Measurements from ENCODE around the gene DIAPH3. TPM values are rescaled to one million over a fixed set of nuclear protein-coding genes. Genes with fewer than 3 reads are reported as not detected.
"Not testable (repeated sequence)": the region's sequence is repeated elsewhere in the genome, so short reads cannot be mapped to it uniquely, and the experiment has no call there.

DIAPH3 gene
- polyA plus RNA-seq, 2 donors = 1.3 to 2.2 TPM

- WGBS, 2 donors = 95 to 96% methylated on average over 2 of the region's 2 CpGs
- H3K36me3 ChIP-seq (ENCODE audit: control insufficient read depth in 2 of 2, insufficient read depth in 2 of 2, low read length in 1 of 2); H3K27me3 ChIP-seq (ENCODE audit: control insufficient read depth in 1 of 2, insufficient read depth in 2 of 2, low read length in 2 of 2); H3K4me3 ChIP-seq (ENCODE audit: low read depth in 1 of 2, low read length in 2 of 2); H3K9me3 ChIP-seq (ENCODE audit: control insufficient read depth in 2 of 2, insufficient read depth in 1 of 2, low read depth in 1 of 2, low read length in 1 of 2); H3K27ac ChIP-seq (ENCODE audit: low read depth in 2 of 2, low read length in 1 of 2); H3K4me1 ChIP-seq (ENCODE audit: control insufficient read depth in 2 of 2, insufficient read depth in 2 of 2, low read length in 1 of 2): not testable (repeated sequence)
Observed at GRCh38 chr13:60083780-60084179, 79.9 kb downstream of the DIAPH3 start.

- Histone ChIP-seq H3K9me3 (ENCODE audit: control insufficient read depth in 2 of 2, insufficient read depth in 1 of 2, low read depth in 1 of 2, low read length in 1 of 2) (no peaks in the 10 kb centered on the region), H3K4me3 (ENCODE audit: low read depth in 1 of 2, low read length in 2 of 2) (no peak overlapping the region)
- 99 to 100% methylated on average over 1 of the region's 1 CpG for WGBS, 2 donors
Observed at GRCh38 chr13:60080850-60081249, 82.9 kb downstream of the DIAPH3 start.

GRCh38 chr13:60078226-60078625 is 85.5 kb downstream of the DIAPH3 start:
- 84 to 86% methylated on average over 1 of the region's 1 CpG for WGBS, 2 donors
- Histone ChIP-seq H3K9me3 (ENCODE audit: control insufficient read depth in 2 of 2, insufficient read depth in 1 of 2, low read depth in 1 of 2, low read length in 1 of 2) (no peaks in the 10 kb centered on the region), H3K4me3 (ENCODE audit: low read depth in 1 of 2, low read length in 2 of 2) (no peak overlapping the region), H3K4me1 (ENCODE audit: control insufficient read depth in 2 of 2, insufficient read depth in 2 of 2, low read length in 1 of 2) (no peaks in the 10 kb centered on the region), H3K27ac (ENCODE audit: low read depth in 2 of 2, low read length in 1 of 2) (no peak overlapping the region), H3K36me3 (ENCODE audit: control insufficient read depth in 2 of 2, insufficient read depth in 2 of 2, low read length in 1 of 2) (no peaks in the 10 kb centered on the region), H3K27me3 (ENCODE audit: control insufficient read depth in 1 of 2, insufficient read depth in 2 of 2, low read length in 2 of 2) (no peaks in the 10 kb centered on the region)

More at GRCh38 chr13:60080850-60081249, 82.9 kb downstream of the DIAPH3 start:
- Histone ChIP-seq H3K4me1 (ENCODE audit: control insufficient read depth in 2 of 2, insufficient read depth in 2 of 2, low read length in 1 of 2) (no peaks in the 10 kb centered on the region), H3K27ac (ENCODE audit: low read depth in 2 of 2, low read length in 1 of 2) (no peak overlapping the region), H3K27me3 (ENCODE audit: control insufficient read depth in 1 of 2, insufficient read depth in 2 of 2, low read length in 2 of 2) (no peaks in the 10 kb centered on the region), H3K36me3 (ENCODE audit: control insufficient read depth in 2 of 2, insufficient read depth in 2 of 2, low read length in 1 of 2) (no peaks in the 10 kb centered on the region)

GRCh38 chr13:60075850-60076249 is 87.9 kb downstream of the DIAPH3 start:
- Histone ChIP-seq H3K36me3 (ENCODE audit: control insufficient read depth in 2 of 2, insufficient read depth in 2 of 2, low read length in 1 of 2) (no peaks in the 10 kb centered on the region), H3K4me1 (ENCODE audit: control insufficient read depth in 2 of 2, insufficient read depth in 2 of 2, low read length in 1 of 2) (no peaks in the 10 kb centered on the region), H3K27me3 (ENCODE audit: control insufficient read depth in 1 of 2, insufficient read depth in 2 of 2, low read length in 2 of 2) (no peaks in the 10 kb centered on the region), H3K4me3 (ENCODE audit: low read depth in 1 of 2, low read length in 2 of 2) (no peak overlapping the region), H3K9me3 (ENCODE audit: control insufficient read depth in 2 of 2, insufficient read depth in 1 of 2, low read depth in 1 of 2, low read length in 1 of 2) (no peaks in the 10 kb centered on the region), H3K27ac (ENCODE audit: low read depth in 2 of 2, low read length in 1 of 2) (no peak overlapping the region)
- 87 to 94% methylated on average over 2 of the region's 2 CpGs for WGBS, 2 donors

- H3K9me3 ChIP-seq (ENCODE audit: control insufficient read depth in 2 of 2, insufficient read depth in 1 of 2, low read depth in 1 of 2, low read length in 1 of 2) = no peaks in the 10 kb centered on the region
- H3K36me3 ChIP-seq (ENCODE audit: control insufficient read depth in 2 of 2, insufficient read depth in 2 of 2, low read length in 1 of 2) = no peaks in the 10 kb centered on the region
- H3K27ac ChIP-seq (ENCODE audit: low read depth in 2 of 2, low read length in 1 of 2) = no peak overlapping the region
- 82 to 93% methylated on average over 2 of the region's 2 CpGs for whole genome bisulfite sequencing, 2 donors
- no peak overlapping the region for H3K4me3 ChIP-seq (ENCODE audit: low read depth in 1 of 2, low read length in 2 of 2)
- H3K27me3 ChIP-seq (ENCODE audit: control insufficient read depth in 1 of 2, insufficient read depth in 2 of 2, low read length in 2 of 2) = no peaks in the 10 kb centered on the region
- H3K4me1 ChIP-seq (ENCODE audit: control insufficient read depth in 2 of 2, insufficient read depth in 2 of 2, low read length in 1 of 2) = no peaks in the 10 kb centered on the region
Observed at GRCh38 chr13:60074397-60074796, 89.3 kb downstream of the DIAPH3 start.

GRCh38 chr13:60066226-60066625 is 97.5 kb downstream of the DIAPH3 start:
- no peaks in the 10 kb centered on the region for H3K27me3 ChIP-seq (ENCODE audit: control insufficient read depth in 1 of 2, insufficient read depth in 2 of 2, low read length in 2 of 2)
- WGBS, 2 donors = 69 to 87% methylated on average over 1 of the region's 1 CpG
- no peak overlapping the region for H3K4me3 ChIP-seq (ENCODE audit: low read depth in 1 of 2, low read length in 2 of 2)
- H3K36me3 ChIP-seq (ENCODE audit: control insufficient read depth in 2 of 2, insufficient read depth in 2 of 2, low read length in 1 of 2) = no peaks in the 10 kb centered on the region
- no peak overlapping the region for H3K27ac ChIP-seq (ENCODE audit: low read depth in 2 of 2, low read length in 1 of 2)
- H3K4me1 ChIP-seq (ENCODE audit: control insufficient read depth in 2 of 2, insufficient read depth in 2 of 2, low read length in 1 of 2) = no peaks in the 10 kb centered on the region
- H3K9me3 ChIP-seq (ENCODE audit: control insufficient read depth in 2 of 2, insufficient read depth in 1 of 2, low read depth in 1 of 2, low read length in 1 of 2) = no peaks in the 10 kb centered on the region

- Histone ChIP-seq H3K4me3 (ENCODE audit: low read depth in 1 of 2, low read length in 2 of 2) (no peak overlapping the region), H3K27me3 (ENCODE audit: control insufficient read depth in 1 of 2, insufficient read depth in 2 of 2, low read length in 2 of 2) (no peaks in the 10 kb centered on the region), H3K4me1 (ENCODE audit: control insufficient read depth in 2 of 2, insufficient read depth in 2 of 2, low read length in 1 of 2) (no peaks in the 10 kb centered on the region), H3K27ac (ENCODE audit: low read depth in 2 of 2, low read length in 1 of 2) (no peak overlapping the region), H3K9me3 (ENCODE audit: control insufficient read depth in 2 of 2, insufficient read depth in 1 of 2, low read depth in 1 of 2, low read length in 1 of 2) (no peaks in the 10 kb centered on the region), H3K36me3 (ENCODE audit: control insufficient read depth in 2 of 2, insufficient read depth in 2 of 2, low read length in 1 of 2) (no peaks in the 10 kb centered on the region)
- whole genome bisulfite sequencing, 2 donors = 90 to 92% methylated on average over 2 of the region's 2 CpGs
Observed at GRCh38 chr13:60062502-60062901, 101.2 kb downstream of the DIAPH3 start.

GRCh38 chr13:60061737-60062136 is 102.0 kb downstream of the DIAPH3 start:
- Histone ChIP-seq H3K9me3 (ENCODE audit: control insufficient read depth in 2 of 2, insufficient read depth in 1 of 2, low read depth in 1 of 2, low read length in 1 of 2) (no peaks in the 10 kb centered on the region), H3K4me1 (ENCODE audit: control insufficient read depth in 2 of 2, insufficient read depth in 2 of 2, low read length in 1 of 2) (no peaks in the 10 kb centered on the region), H3K27me3 (ENCODE audit: control insufficient read depth in 1 of 2, insufficient read depth in 2 of 2, low read length in 2 of 2) (no peaks in the 10 kb centered on the region), H3K36me3 (ENCODE audit: control insufficient read depth in 2 of 2, insufficient read depth in 2 of 2, low read length in 1 of 2) (no peaks in the 10 kb centered on the region), H3K4me3 (ENCODE audit: low read depth in 1 of 2, low read length in 2 of 2) (no peak overlapping the region), H3K27ac (ENCODE audit: low read depth in 2 of 2, low read length in 1 of 2) (no peak overlapping the region)
- 86 to 90% methylated on average over 3 of the region's 3 CpGs for WGBS, 2 donors

- Histone ChIP-seq H3K27ac (ENCODE audit: low read depth in 2 of 2, low read length in 1 of 2) (no peak overlapping the region), H3K4me3 (ENCODE audit: low read depth in 1 of 2, low read length in 2 of 2) (no peak overlapping the region), H3K36me3 (ENCODE audit: control insufficient read depth in 2 of 2, insufficient read depth in 2 of 2, low read length in 1 of 2) (no peaks in the 10 kb centered on the region), H3K27me3 (ENCODE audit: control insufficient read depth in 1 of 2, insufficient read depth in 2 of 2, low read length in 2 of 2) (no peaks in the 10 kb centered on the region), H3K9me3 (ENCODE audit: control insufficient read depth in 2 of 2, insufficient read depth in 1 of 2, low read depth in 1 of 2, low read length in 1 of 2) (no peaks in the 10 kb centered on the region), H3K4me1 (ENCODE audit: control insufficient read depth in 2 of 2, insufficient read depth in 2 of 2, low read length in 1 of 2) (no peaks in the 10 kb centered on the region)
- WGBS, 2 donors = 77 to 83% methylated on average over 3 of the region's 3 CpGs
Observed at GRCh38 chr13:60051754-60052285, 111.9 kb downstream of the DIAPH3 start.

- not testable (repeated sequence) for H3K27me3 ChIP-seq (ENCODE audit: control insufficient read depth in 1 of 2, insufficient read depth in 2 of 2, low read length in 2 of 2); H3K27ac ChIP-seq (ENCODE audit: low read depth in 2 of 2, low read length in 1 of 2); H3K4me1 ChIP-seq (ENCODE audit: control insufficient read depth in 2 of 2, insufficient read depth in 2 of 2, low read length in 1 of 2); H3K9me3 ChIP-seq (ENCODE audit: control insufficient read depth in 2 of 2, insufficient read depth in 1 of 2, low read depth in 1 of 2, low read length in 1 of 2); H3K4me3 ChIP-seq (ENCODE audit: low read depth in 1 of 2, low read length in 2 of 2); H3K36me3 ChIP-seq (ENCODE audit: control insufficient read depth in 2 of 2, insufficient read depth in 2 of 2, low read length in 1 of 2)
Observed at GRCh38 chr13:60048353-60048752, 115.4 kb downstream of the DIAPH3 start.
